ENCODE results near the gene RAB27A. TPM values are rescaled to one million over a fixed set of nuclear protein-coding genes. Genes with fewer than 3 reads are reported as not detected.

Gene RAB27A
- total RNA-seq, 6 donors from 2014 or later: 24.1 to 97.8 (median 62.5) TPM

- no peaks in the 10 kb centered on the region for H3K9me3 ChIP-seq
- no peak for ATAC-seq (ENCODE audit: low FRiP score in 2 of 2)
- TF ChIP-seq CTCF (IDR thresholded peaks at IDR 0.05) (no peak), POLR2AphosphoS5 (IDR thresholded peaks at IDR 0.05) (no peak), POLR2A (IDR thresholded peaks at IDR 0.05) (no peak), EP300 (IDR thresholded peaks at IDR 0.05) (no peak)
- H3K27me3 ChIP-seq: no peaks in the 10 kb centered on the region
- peaks cover 46 to 65% (median 57%) of the 10 kb centered on the region in 4 donors for H3K4me1 ChIP-seq
- no peak overlapping the region for H3K4me3 ChIP-seq
- 90 to 93% methylated on average over 2 of the region's 2 CpGs for WGBS, 2 donors
- DNase-seq: no peak
- H3K36me3 ChIP-seq: no peaks in the 10 kb centered on the region
- peak overlapping the region; percentile 51 to 85 (median 60) for H3K27ac ChIP-seq
These were observed 10.4 kb downstream of the RAB27A start for GRCh38 chr15:55279100-55279745.

- Histone ChIP-seq H3K9me3 (no peaks in the 10 kb centered on the region), H3K4me1 (peaks cover 31 to 51% (median 42%) of the 10 kb centered on the region in 4 donors), H3K27ac (peak overlapping the region; percentile 50 to 85 (median 64)), H3K27me3 (no peaks in the 10 kb centered on the region), H3K36me3 (no peaks in the 10 kb centered on the region), H3K4me3 (no peak overlapping the region)
- ATAC-seq (ENCODE audit: low FRiP score in 2 of 2): no peak
- 67 to 86% methylated on average over 2 of the region's 2 CpGs for WGBS, 2 donors
- DNase-seq: no peak
- TF ChIP-seq POLR2A (IDR thresholded peaks at IDR 0.05) (no peak), POLR2AphosphoS5 (IDR thresholded peaks at IDR 0.05) (no peak), EP300 (IDR thresholded peaks at IDR 0.05) (no peak), CTCF (IDR thresholded peaks at IDR 0.05) (no peak)
These were observed 11.9 kb downstream of the RAB27A start for GRCh38 chr15:55277715-55278114.

GRCh38 chr15:55277116-55277564 lies 12.5 kb downstream of the RAB27A start:
- Histone ChIP-seq H3K36me3 (no peaks in the 10 kb centered on the region), H3K4me3 (no peak overlapping the region), H3K27me3 (no peaks in the 10 kb centered on the region), H3K9me3 (no peaks in the 10 kb centered on the region), H3K4me1 (peaks cover 25 to 45% (median 36%) of the 10 kb centered on the region in 4 donors), H3K27ac (peak overlapping the region; percentile 50 to 85 (median 64))
- no peak for ATAC-seq (ENCODE audit: low FRiP score in 2 of 2)
- TF ChIP-seq CTCF (IDR thresholded peaks at IDR 0.05) (no peak), EP300 (IDR thresholded peaks at IDR 0.05) (no peak)
- 28 to 33% methylated on average over 7 of the region's 7 CpGs for WGBS, 2 donors
- DNase-seq: no peak

GRCh38 chr15:55276324-55276723 lies 13.3 kb downstream of the RAB27A start:
- peaks cover 17 to 38% (median 28%) of the 10 kb centered on the region in 4 donors for H3K4me1 ChIP-seq

More at GRCh38 chr15:55276324-55276723, 13.3 kb downstream of the RAB27A start:
- WGBS, 2 donors: 91 to 94% methylated on average over 5 of the region's 5 CpGs
- DNase-seq (no peak), ATAC-seq (ENCODE audit: low FRiP score in 2 of 2) (no peak)
- Histone ChIP-seq H3K27me3 (no peaks in the 10 kb centered on the region), H3K4me3 (no peak overlapping the region), H3K36me3 (no peaks in the 10 kb centered on the region), H3K27ac (peak overlapping the region in 3 of 4 donors; percentile 58 to 85 (median 69)), H3K9me3 (no peaks in the 10 kb centered on the region)
- no peak for TF ChIP-seq POLR2AphosphoS5 (IDR thresholded peaks at IDR 0.05)
- TF ChIP-seq POLR2A (IDR thresholded peaks at IDR 0.05): no peak
- TF ChIP-seq CTCF (IDR thresholded peaks at IDR 0.05): no peak
- no peak for TF ChIP-seq EP300 (IDR thresholded peaks at IDR 0.05)

Measured in upper lobe of left lung (tissue), 6 donors.